ENCODE results near the gene ZNF24. TPM values are rescaled to one million over a fixed set of nuclear protein-coding genes. Genes with fewer than 3 reads are reported as not detected.

Gene ZNF24
- polyA plus RNA-seq = 10 to 100 TPM in 2 of 3 donors, 1 to 10 TPM in 1; 9.8 to 13.6 (median 13.4) TPM

GRCh38 chr18:35343936-35344735, at the start of gene ZNF24:
Gene ZNF24 (minus strand): TSS chr18:35344420. CDS start chr18:35340650, 3,770 bp downstream.
- H3K27ac ChIP-seq (ENCODE audit: low read depth, low read length) = peak within 1 kb of the TSS; percentile 89
- 0% methylated on average over 63 to 64 of the region's 64 CpGs for WGBS, 3 donors

- H3K27ac ChIP-seq (ENCODE audit: low read depth, low read length) = no peak overlapping the region
Observed at GRCh38 chr18:35393716-35394115, 49.5 kb upstream of the ZNF24 start.

- no peak overlapping the region for H3K27ac ChIP-seq (ENCODE audit: low read depth, low read length)
Observed at GRCh38 chr18:35392375-35392774, 48.2 kb upstream of the ZNF24 start.

- H3K27ac ChIP-seq (ENCODE audit: low read depth, low read length) = no peak overlapping the region
- 16 to 75% (median 51%) methylated on average over 3 of the region's 3 CpGs for WGBS, 3 donors
Observed at GRCh38 chr18:35390951-35391700, 46.9 kb upstream of the ZNF24 start.

GRCh38 chr18:35389095-35389618, 44.9 kb upstream of the ZNF24 start:
- WGBS, 3 donors = 33 to 41% (median 41%) methylated on average over 5 of the region's 5 CpGs
- no peak overlapping the region for H3K27ac ChIP-seq (ENCODE audit: low read depth, low read length)

GRCh38 chr18:35387152-35387571, 42.9 kb upstream of the ZNF24 start:
- no peak overlapping the region for H3K27ac ChIP-seq (ENCODE audit: low read depth, low read length)
- 59 to 64% (median 63%) methylated on average over 3 of the region's 3 CpGs for WGBS, 3 donors

- 13 to 20% (median 18%) methylated on average over 7 of the region's 7 CpGs for WGBS, 3 donors
- no peak overlapping the region for H3K27ac ChIP-seq (ENCODE audit: low read depth, low read length)
Observed at GRCh38 chr18:35386600-35387100, 42.4 kb upstream of the ZNF24 start.

- H3K27ac ChIP-seq (ENCODE audit: low read depth, low read length) = no peak overlapping the region
- WGBS, 3 donors = 88 to 93% (median 91%) methylated on average over 2 of the region's 2 CpGs
Observed at GRCh38 chr18:35383136-35383535, 38.9 kb upstream of the ZNF24 start.

- H3K27ac ChIP-seq (ENCODE audit: low read depth, low read length) = no peak overlapping the region
- WGBS, 3 donors = 56 to 90% (median 78%) methylated on average over 2 of the region's 2 CpGs
Observed at GRCh38 chr18:35379421-35379820, 35.2 kb upstream of the ZNF24 start.

- H3K27ac ChIP-seq (ENCODE audit: low read depth, low read length) = no peak overlapping the region
- 44 to 54% (median 51%) methylated on average over 4 of the region's 4 CpGs for WGBS, 3 donors
Observed at GRCh38 chr18:35378574-35378896, 34.3 kb upstream of the ZNF24 start.

GRCh38 chr18:35377875-35378573, 33.8 kb upstream of the ZNF24 start:
- 79 to 82% (median 82%) methylated on average over 14 of the region's 14 CpGs for WGBS, 3 donors
- no peak overlapping the region for H3K27ac ChIP-seq (ENCODE audit: low read depth, low read length)

GRCh38 chr18:35376742-35377695, 32.8 kb upstream of the ZNF24 start, which contains the start of gene ZNF396:
Gene ZNF396 (minus strand): TSS chr18:35377337. CDS start chr18:35374292, 3,045 bp downstream.
- WGBS, 3 donors = 2 to 3% (median 3%) methylated on average over 74 to 78 of the region's 78 CpGs
- H3K27ac ChIP-seq (ENCODE audit: low read depth, low read length) = no peak within 1 kb of the TSS

GRCh38 chr18:35376393-35376741, 32.1 kb upstream of the ZNF24 start:
- no peak overlapping the region for H3K27ac ChIP-seq (ENCODE audit: low read depth, low read length)
- WGBS, 3 donors = 12 to 15% (median 14%) methylated on average over 13 of the region's 13 CpGs

GRCh38 chr18:35374708-35375107, 30.5 kb upstream of the ZNF24 start:
- 89 to 93% (median 93%) methylated on average over 4 of the region's 4 CpGs for WGBS, 3 donors
- H3K27ac ChIP-seq (ENCODE audit: low read depth, low read length) = no peak overlapping the region

- H3K27ac ChIP-seq (ENCODE audit: low read depth, low read length) = no peak overlapping the region
- 84 to 100% (median 98%) methylated on average over 1 of the region's 1 CpG for WGBS, 3 donors
Observed at GRCh38 chr18:35371412-35372195, 27.4 kb upstream of the ZNF24 start.

- no peak overlapping the region for H3K27ac ChIP-seq (ENCODE audit: low read depth, low read length)
- 93 to 96% (median 94%) methylated on average over 6 of the region's 6 CpGs for WGBS, 3 donors
Observed at GRCh38 chr18:35369126-35369525, 24.9 kb upstream of the ZNF24 start.

- H3K27ac ChIP-seq (ENCODE audit: low read depth, low read length) = no peak overlapping the region
- 94 to 97% (median 96%) methylated on average over 6 of the region's 6 CpGs for WGBS, 3 donors
Observed at GRCh38 chr18:35368595-35368994, 24.4 kb upstream of the ZNF24 start.

Measured in adipose tissue (tissue), 3 donors.